Osteocyte (in vitro differentiated cells): Measurements from ENCODE around the gene TNFRSF9. TPM values are rescaled to one million over a fixed set of nuclear protein-coding genes. Genes with fewer than 3 reads are reported as not detected.

Experiments
- DNase-seq: peaks from one replicate; pipeline ENCODE4 v3.0.0; 2021; ENCODE audit warnings: mixed read lengths; ENCODE audit not compliant: unreplicated experiment; ENCODE audit errors: extremely low spot score
- H3K27ac Mint-ChIP-seq: one replicate; pipeline ENCODE4 v1.8.0; 2021; ENCODE audit warnings: mild to moderate bottlenecking, mixed read lengths; ENCODE audit not compliant: unreplicated experiment
- H3K27me3 Mint-ChIP-seq: one replicate; pipeline ENCODE4 v1.8.0; 2021; ENCODE audit warnings: mixed read lengths; ENCODE audit not compliant: unreplicated experiment
- H3K36me3 Mint-ChIP-seq: one replicate; pipeline ENCODE4 v1.8.0; 2021; ENCODE audit warnings: mixed read lengths; ENCODE audit not compliant: unreplicated experiment
- H3K4me1 Mint-ChIP-seq: one replicate; pipeline ENCODE4 v1.8.0; 2021; ENCODE audit warnings: mixed read lengths; ENCODE audit not compliant: unreplicated experiment
- H3K4me3 Mint-ChIP-seq: one replicate; pipeline ENCODE4 v1.8.0; 2021; ENCODE audit warnings: mild to moderate bottlenecking, moderate library complexity, mixed read lengths; ENCODE audit not compliant: unreplicated experiment
- H3K9me3 Mint-ChIP-seq: one replicate; pipeline ENCODE4 v1.8.0; 2021; ENCODE audit warnings: mixed read lengths; ENCODE audit not compliant: unreplicated experiment
- total RNA-seq: library from RNA; stranded (reverse); gene quantifications from 2 replicates; pipeline ENCODE4 v1.2.1, GENCODE V29; 2021
- TF ChIP-seq, protein P1 (sequence below): fragments of 200-600 bp; sonication (generic); IDR thresholded peaks from 2 replicates; pipeline ENCODE4 v1.5.0; 2021; ENCODE audit warnings: antibody characterized with exemption, mild to moderate bottlenecking, moderate library complexity

The TNFRSF9 gene
- total RNA-seq, 1 donor from 2014 or later = not detected

DNA sequence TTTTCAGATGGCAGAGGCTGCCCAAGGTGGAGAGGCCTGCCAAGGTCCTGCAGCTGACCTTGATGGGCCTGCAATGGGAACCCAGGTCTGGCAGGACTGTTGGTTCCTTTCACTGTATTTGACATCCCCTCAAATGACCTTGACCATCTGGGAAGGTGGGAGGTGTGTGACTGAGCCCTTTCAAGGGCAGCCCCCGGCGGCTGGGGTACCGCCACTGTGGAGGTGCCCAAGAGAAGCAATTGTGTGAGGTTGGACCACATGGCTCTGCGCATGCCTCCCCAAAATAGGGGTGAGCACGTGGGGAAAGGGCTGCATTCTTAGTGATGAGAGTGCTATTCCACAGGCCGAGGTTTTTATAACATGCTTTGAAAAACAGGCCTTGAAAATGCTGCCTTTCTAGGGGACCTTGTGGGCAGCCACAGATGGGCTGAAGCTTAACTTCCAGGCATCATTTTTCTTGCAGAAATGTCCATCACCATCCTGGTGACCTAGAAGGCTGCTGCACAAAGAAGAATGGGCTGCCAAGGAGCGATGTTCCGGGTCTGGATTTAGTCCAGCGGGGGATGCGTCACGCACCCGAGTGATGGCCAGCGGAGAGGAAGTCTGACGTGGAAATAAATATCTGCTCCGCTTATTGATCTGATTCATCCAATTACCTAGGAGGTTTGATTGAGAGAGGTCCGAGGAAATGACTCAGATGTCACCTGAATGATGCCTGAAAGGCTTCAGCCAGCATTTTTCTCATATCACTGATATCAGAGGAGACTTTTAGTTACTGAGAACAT lies 71.3 kb downstream of the TNFRSF9 start:
- Mint-ChIP-seq H3K4me1 (no peaks in the 10 kb centered on the region), H3K27me3 (peaks cover 10% of the 10 kb centered on the region), H3K4me3 (no peak overlapping the region), H3K27ac (no peak overlapping the region), H3K36me3 (no peaks in the 10 kb centered on the region), H3K9me3 (peaks cover 4% of the 10 kb centered on the region)
- peak; percentile 73 for DNase-seq
- TF ChIP-seq, protein P1, sequence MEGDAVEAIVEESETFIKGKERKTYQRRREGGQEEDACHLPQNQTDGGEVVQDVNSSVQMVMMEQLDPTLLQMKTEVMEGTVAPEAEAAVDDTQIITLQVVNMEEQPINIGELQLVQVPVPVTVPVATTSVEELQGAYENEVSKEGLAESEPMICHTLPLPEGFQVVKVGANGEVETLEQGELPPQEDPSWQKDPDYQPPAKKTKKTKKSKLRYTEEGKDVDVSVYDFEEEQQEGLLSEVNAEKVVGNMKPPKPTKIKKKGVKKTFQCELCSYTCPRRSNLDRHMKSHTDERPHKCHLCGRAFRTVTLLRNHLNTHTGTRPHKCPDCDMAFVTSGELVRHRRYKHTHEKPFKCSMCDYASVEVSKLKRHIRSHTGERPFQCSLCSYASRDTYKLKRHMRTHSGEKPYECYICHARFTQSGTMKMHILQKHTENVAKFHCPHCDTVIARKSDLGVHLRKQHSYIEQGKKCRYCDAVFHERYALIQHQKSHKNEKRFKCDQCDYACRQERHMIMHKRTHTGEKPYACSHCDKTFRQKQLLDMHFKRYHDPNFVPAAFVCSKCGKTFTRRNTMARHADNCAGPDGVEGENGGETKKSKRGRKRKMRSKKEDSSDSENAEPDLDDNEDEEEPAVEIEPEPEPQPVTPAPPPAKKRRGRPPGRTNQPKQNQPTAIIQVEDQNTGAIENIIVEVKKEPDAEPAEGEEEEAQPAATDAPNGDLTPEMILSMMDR = no peak

GRCh38 chr1:7868070-7868780 lies 72.4 kb downstream of the TNFRSF9 start:
- no peaks in the 10 kb centered on the region for H3K4me1 Mint-ChIP-seq
- no peak overlapping the region for H3K4me3 Mint-ChIP-seq
- H3K9me3 Mint-ChIP-seq = peaks cover 4% of the 10 kb centered on the region
- H3K27ac Mint-ChIP-seq = no peak overlapping the region
- H3K36me3 Mint-ChIP-seq = no peaks in the 10 kb centered on the region
- peak; percentile 57 for DNase-seq
- TF ChIP-seq, protein P1 = no peak
- H3K27me3 Mint-ChIP-seq = peaks cover 7% of the 10 kb centered on the region

DNA sequence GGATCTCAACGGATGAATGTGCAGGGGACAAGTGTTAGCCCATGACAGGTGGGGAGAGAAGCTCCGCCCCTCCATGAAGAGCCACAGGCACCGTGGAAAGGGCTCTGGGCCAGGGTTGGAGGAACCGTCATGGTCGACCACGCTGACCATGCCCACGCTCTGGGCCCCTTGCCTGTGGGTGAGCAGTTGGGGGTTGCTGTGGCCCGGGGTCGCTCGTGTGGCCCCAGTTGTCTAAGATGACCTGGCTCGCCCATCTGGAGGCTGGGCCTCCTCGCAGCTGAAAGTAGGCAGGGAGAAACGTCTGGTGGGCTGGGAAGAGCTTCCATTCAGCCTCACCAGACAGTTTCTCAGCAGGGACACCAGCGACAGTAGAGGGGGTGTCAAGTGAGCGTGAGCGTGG lies 74.7 kb downstream of the TNFRSF9 start:
- DNase-seq = peak; percentile 82
- Mint-ChIP-seq H3K4me1 (no peaks in the 10 kb centered on the region), H3K27me3 (peaks cover 5% of the 10 kb centered on the region), H3K36me3 (no peaks in the 10 kb centered on the region), H3K27ac (no peak overlapping the region), H3K9me3 (peaks cover 4% of the 10 kb centered on the region), H3K4me3 (no peak overlapping the region)
- TF ChIP-seq, protein P1 = no peak

Other genes starting within 250 kb of the TNFRSF9 start
- 112 and 116 TPM in 2 replicates for gene VAMP3, start 169.5 kb downstream of the TNFRSF9 start, total RNA-seq
- gene PER3, start 156.5 kb downstream of the TNFRSF9 start, total RNA-seq = 8.5 and 8.8 TPM in 2 replicates
- gene UTS2, start 87.8 kb downstream of the TNFRSF9 start, total RNA-seq = not detected in 2 replicates
- 263 and 264 TPM in 2 replicates for gene PARK7, start 20.9 kb upstream of the TNFRSF9 start, total RNA-seq
- 84.2 and 96.6 TPM in 2 replicates for gene ERRFI1, start 85.5 kb upstream of the TNFRSF9 start, total RNA-seq